GM12801 (cell line): ENCODE measurements around the gene SPRY2.

Source experiments
- TF ChIP-seq, protein P1 (sequence below): IDR thresholded peaks from one replicate; pipeline ENCODE4 v1.5.1; 2011; ENCODE audit warnings: control low read depth; ENCODE audit not compliant: insufficient read length; ENCODE audit errors: extremely low read depth

SPRY2 gene

DNA sequence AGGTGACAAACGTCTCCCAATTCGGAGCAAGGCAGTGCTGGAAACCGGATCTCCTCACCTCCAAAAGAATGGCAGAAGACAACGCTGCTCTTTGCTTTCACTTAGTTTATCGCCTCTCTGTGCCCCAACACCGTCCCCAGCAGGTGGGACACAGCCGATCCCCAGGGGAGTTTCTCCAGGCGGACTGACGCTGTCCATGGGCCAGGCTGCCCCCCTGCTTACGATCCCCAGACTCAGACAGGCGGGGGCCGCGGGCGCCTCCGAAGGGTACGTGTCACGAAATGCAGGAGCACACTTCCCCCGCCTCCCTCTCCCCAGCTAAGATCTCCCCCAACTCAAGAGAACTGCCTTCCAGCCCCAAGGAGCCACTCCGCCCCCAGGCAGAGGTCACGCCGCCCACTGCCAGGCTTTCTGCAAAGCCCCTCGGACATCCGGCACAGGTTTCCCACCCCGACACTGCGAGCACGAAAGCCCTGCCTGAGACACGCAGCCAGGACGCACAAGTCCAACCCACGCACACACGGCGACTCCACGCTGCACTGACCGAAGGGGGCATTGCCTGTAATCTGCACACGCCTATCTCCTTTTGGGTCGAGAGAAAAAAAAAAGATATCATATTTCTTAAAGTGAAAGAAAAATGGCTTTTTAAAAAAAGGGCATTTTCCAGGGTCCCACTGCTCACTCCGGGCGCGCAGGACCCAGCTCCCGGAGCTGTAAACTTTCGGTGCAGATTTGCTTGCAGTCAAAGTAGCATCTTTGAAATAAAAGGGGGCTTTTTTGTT lies 2.0 kb downstream of the SPRY2 start:
- TF ChIP-seq, protein P1, sequence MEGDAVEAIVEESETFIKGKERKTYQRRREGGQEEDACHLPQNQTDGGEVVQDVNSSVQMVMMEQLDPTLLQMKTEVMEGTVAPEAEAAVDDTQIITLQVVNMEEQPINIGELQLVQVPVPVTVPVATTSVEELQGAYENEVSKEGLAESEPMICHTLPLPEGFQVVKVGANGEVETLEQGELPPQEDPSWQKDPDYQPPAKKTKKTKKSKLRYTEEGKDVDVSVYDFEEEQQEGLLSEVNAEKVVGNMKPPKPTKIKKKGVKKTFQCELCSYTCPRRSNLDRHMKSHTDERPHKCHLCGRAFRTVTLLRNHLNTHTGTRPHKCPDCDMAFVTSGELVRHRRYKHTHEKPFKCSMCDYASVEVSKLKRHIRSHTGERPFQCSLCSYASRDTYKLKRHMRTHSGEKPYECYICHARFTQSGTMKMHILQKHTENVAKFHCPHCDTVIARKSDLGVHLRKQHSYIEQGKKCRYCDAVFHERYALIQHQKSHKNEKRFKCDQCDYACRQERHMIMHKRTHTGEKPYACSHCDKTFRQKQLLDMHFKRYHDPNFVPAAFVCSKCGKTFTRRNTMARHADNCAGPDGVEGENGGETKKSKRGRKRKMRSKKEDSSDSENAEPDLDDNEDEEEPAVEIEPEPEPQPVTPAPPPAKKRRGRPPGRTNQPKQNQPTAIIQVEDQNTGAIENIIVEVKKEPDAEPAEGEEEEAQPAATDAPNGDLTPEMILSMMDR, result no peak

DNA sequence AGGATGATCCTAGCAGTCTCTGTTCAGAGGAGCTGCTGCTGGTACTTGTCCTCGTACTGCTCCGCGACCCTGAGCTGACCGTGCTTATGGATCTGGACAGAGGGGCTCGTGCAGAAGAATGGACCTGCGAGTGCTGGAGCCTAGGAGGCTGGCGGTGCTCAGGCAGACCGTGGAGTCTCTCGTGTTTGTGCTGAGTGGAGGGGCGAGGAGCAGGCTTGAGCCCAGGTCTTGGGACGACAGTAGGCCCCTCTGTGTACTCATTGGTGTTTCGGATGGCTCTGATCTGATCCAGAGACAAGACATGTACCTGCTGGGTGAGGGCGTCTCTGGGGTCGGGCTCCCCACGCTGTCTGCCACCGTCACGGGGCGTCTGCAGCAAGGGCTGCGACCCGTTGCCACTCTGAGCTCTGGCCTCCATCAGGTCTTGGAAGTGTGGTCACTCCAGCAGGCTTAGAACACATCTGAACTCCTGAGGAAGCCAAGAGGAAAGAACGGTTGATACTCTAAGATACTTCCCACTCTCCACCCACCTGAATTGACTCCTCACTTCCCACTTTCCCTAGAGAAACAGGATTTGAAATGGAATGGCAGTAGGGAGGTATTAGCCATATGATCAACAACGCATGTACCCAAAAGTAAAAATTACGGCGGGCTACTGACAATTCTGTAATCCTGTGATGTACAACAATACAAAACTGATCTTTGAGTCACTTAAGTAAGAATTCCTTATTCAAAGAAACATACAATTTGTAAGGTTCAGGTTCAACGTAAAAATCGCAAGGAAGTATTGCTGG lies 3.4 kb downstream of the SPRY2 start:
- TF ChIP-seq, protein P1, result no peak

DNA sequence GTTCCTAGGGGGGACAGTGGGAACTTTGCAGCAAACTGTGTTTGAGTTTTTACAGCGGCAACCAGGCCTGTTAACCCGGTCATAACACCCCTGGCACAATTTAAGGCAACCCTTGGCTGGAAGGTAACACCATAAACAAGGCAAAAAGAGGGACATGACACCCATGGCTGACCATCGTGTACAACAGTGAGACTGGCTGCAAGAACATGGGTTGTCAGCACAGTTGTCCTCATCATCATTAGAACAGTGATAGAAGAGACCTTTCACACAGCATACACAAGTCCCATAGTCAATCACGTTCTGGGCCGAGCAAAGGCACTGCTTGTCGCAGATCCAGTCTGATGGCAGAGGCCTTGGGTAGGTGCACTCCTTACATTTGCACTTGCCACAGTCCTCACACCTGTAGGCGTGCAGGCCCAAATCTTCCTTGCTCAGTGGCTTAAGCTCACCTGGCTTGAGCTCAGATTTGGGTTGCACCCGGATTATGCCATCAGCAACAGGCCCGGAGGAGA lies 4.1 kb downstream of the SPRY2 start:
- TF ChIP-seq, protein P1, result no peak

DNA sequence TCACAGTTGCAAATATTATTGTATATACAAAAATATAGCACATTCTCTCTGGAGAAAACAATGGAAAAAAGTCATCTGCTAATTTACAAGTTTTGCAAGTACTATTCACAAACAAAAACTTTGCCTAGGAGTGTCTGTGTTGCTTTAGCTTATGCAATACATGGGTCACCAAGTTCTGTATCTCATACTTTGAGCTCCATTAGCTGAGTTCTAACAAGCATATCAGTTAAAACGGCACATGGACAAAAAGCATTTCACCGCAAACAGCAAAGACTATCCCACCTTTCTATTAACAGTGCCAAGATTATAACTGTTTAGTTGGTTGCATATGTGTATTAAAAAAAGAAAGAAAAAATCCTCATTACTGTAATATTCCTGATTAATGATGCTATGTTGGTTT lies 4.6 kb downstream of the SPRY2 start:
- TF ChIP-seq, protein P1, result no peak

DNA sequence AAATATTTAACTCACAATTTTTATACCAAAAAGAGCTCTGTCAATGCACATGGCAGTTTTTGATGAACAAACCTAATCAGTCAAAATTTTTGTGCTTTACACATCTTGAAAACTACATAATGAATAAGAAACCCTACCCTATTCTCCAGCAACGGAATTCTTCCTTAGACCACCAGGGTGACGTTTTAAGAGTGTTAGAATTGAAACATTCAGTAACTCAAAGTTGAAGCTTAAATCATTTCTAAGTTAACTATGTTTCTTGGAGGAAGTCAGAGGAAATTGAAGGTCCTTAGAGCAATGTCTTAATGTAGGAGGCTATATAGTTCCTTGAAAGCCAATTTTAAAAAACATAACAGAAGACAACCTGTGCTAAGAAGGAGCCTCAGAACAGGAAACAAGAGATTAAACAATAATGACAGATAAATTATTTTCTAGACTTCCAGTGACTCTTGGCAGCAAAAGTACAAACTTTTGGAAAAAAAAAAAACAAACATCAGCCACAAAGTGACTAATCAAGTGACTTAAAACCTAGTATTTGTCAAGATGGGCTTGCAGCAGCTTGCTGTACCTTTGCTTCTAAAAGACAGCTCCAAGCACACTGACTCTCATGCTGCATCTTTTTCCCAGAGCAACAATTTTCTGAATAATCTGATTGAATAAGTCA lies 6.2 kb downstream of the SPRY2 start:
- TF ChIP-seq, protein P1, result no peak

DNA sequence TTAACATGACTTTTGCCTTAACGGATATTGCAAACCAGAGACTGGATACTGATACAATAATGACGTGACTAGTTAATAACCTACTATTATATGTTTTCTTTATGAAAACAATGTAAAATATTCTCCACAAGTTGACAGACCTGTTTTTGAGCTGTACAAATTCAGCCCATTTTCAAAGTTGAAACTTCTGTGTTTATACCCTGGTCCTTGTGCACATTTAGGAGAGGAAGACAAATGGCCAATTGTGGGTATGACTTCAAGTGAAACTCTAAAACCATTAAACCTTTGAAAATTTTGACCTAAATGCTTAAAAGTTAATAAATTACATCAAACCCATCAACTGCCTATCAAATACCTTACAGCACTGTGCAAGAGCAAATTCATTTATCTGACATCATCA lies 8.9 kb downstream of the SPRY2 start:
- TF ChIP-seq, protein P1, result no peak

DNA sequence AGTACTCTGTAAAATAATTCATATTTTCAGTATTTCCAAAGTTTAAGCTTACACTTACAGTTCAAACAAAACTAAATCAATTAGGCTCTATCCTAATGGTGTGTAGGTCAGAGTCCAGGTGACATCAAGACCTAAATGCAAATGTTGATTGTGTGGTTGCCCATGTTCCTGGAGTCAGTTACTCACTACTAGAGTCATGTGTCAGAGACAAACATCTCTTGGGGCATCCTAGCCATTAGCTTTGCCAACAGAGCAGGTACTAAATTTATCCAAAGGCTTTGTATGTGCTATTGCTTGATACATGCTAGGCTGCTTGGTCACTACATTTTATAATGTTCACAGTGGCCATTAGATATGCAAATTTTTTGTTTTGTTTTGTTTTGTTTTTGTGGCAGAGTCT lies 11.7 kb downstream of the SPRY2 start:
- TF ChIP-seq, protein P1, result no peak
